Adrenal gland (tissue), 12 donors: ENCODE results near the gene SRPK1. TPM values are rescaled to one million over a fixed set of nuclear protein-coding genes. Genes with fewer than 3 reads are reported as not detected.
A peak's percentile ranks its signal among the peaks of the same experiment; 100 is the strongest.

Experiments used
- DNase-seq, 7 donors: peaks; one replicate each; pipeline ENCODE4 v3.0.0-alpha.2; 2019 to 2020
- H3K27ac ChIP-seq, 5 donors: fragments of 200-600 bp; sonication (generic) in 4 of 5; 1 replicate in 3 of 5; 2 replicates in 2 of 5; pipeline versions ENCODE4 v1.5.1 to v1.8.0; 2016 to 2020; ENCODE audit warnings: mild to moderate bottlenecking in 1 of 5
- H3K27me3 ChIP-seq: fragments of 200-600 bp; 2 replicates; pipeline ENCODE4 v1.8.0; 2021
- H3K36me3 ChIP-seq, 2 donors: fragments of 200-600 bp; replicated peaks in 1 of 2; 1 replicate in 1 of 2; 2 replicates in 1 of 2; pipeline versions ENCODE4 v1.5.1 to v1.8.0; 2018 to 2022
- H3K4me1 ChIP-seq, 2 donors: fragments of 200-600 bp; replicated peaks in 1 of 2; 1 replicate in 1 of 2; 2 replicates in 1 of 2; pipeline versions ENCODE4 v1.5.1 to v1.8.0; 2018 to 2021
- H3K4me3 ChIP-seq, 4 donors: fragments of 200-600 bp; sonication (generic) in 3 of 4; one replicate each; pipeline ENCODE4 v1.5.1; 2016 to 2018
- H3K9me3 ChIP-seq, 3 donors: fragments of 200-600 bp; sonication (generic) in 1 of 3; replicated peaks in 1 of 3; 1 replicate in 2 of 3; 2 replicates in 1 of 3; pipeline versions ENCODE4 v1.5.1 to v1.8.0; 2016 to 2021
- POLR2A ChIP-seq, 2 donors: fragments of 450-650 bp; IDR thresholded peaks; one replicate each; pipeline ENCODE4 v1.6.1; 2017; ENCODE audit warnings: antibody characterized with exemption in 2 of 2, mild to moderate bottlenecking in 2 of 2, moderate library complexity in 1 of 2
- WGBS, 4 donors: extraction: QIAGEN DNeasy Blood & Tissue Kit in 2 of 4; methylation state at CpG; one replicate each; pipeline versions ENCODE4 v1.1.5 to v1.1.7; 2013 to 2017; 5-methylcytosine and 5-hydroxymethylcytosine counted together
- intact Hi-C, 2 donors: fragments of 100-400 bp; cut with DNase I; formaldehyde crosslinking; loops; one replicate each; pipeline versions ENCODE4 v1.14.1 to v1.15.0; 2022 to 2023
- polyA plus RNA-seq, 3 donors: library from polyadenylated mRNA; stranded (reverse); fragments of 200-250 nt in 2 of 3; fragments of 350-450 nt in 1 of 3; fragmentation: Illumina TruSeq in 1 of 3; extraction: RNeasy Lipid Tissue Mini Kit (QIAGEN cat#74804) in 1 of 3; gene quantifications; one replicate each; pipeline ENCODE4 v1.2.3, GENCODE V29; 2013 to 2014
- total RNA-seq, 9 donors: library from RNA; depleted of rRNA in 4 of 9; stranded (reverse); fragments of >200 nt in 4 of 9; fragments of 120-200 nt in 1 of 9; fragmentation: NEBNext Ultra II Directional in 1 of 9; extraction: Animal tissue kit (Norgen Biotek cat#: 25700) in 1 of 9; gene quantifications; one replicate each; pipeline versions ENCODE4 v1.1.0 to v1.2.4, GENCODE V29; 2013 to 2023
- TF ChIP-seq, protein P1 (sequence below), 6 experiments: fragments of 450-650 bp in 4 of 6; fragments of 200-600 bp in 2 of 6; sonication (generic) in 1 of 6; IDR thresholded peaks; 1 replicate in 5 of 6; 2 replicates in 1 of 6; pipeline versions ENCODE4 v1.5.1 to v1.8.0; 2016 to 2021; ENCODE audit warnings: antibody characterized with exemption in 6 of 6, mild to moderate bottlenecking in 2 of 6, moderate library complexity in 1 of 6
- donor health status: healthy with polysubstance abuse.
- donor health status: Bipolar disorder and iron deficiency.
- donor health status: DM: yes; HTN: yes; CAD: no.
- donor health status: DM: no; HTN: no; CAD: no.
- donor health status: DM: no; HTN: no; CAD: no.
- donor health status: DM: yes; HTN: yes; CAD: no.

The SRPK1 gene
- total and polyA plus RNA-seq, 12 donors, result 5.1 to 37.7 (median 15.8) TPM

GRCh38 chr6:35893246-35893645 is 27.7 kb downstream of the SRPK1 start:
- peaks cover 0 to 3% of the 10 kb centered on the region in 2 donors for H3K36me3 ChIP-seq
- no peak for TF ChIP-seq POLR2A (IDR thresholded peaks at IDR 0.05)
- TF ChIP-seq, protein P1, sequence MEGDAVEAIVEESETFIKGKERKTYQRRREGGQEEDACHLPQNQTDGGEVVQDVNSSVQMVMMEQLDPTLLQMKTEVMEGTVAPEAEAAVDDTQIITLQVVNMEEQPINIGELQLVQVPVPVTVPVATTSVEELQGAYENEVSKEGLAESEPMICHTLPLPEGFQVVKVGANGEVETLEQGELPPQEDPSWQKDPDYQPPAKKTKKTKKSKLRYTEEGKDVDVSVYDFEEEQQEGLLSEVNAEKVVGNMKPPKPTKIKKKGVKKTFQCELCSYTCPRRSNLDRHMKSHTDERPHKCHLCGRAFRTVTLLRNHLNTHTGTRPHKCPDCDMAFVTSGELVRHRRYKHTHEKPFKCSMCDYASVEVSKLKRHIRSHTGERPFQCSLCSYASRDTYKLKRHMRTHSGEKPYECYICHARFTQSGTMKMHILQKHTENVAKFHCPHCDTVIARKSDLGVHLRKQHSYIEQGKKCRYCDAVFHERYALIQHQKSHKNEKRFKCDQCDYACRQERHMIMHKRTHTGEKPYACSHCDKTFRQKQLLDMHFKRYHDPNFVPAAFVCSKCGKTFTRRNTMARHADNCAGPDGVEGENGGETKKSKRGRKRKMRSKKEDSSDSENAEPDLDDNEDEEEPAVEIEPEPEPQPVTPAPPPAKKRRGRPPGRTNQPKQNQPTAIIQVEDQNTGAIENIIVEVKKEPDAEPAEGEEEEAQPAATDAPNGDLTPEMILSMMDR (IDR thresholded peaks at IDR 0.05), result no peak
- H3K4me3 ChIP-seq, result no peak overlapping the region
- peak in 3 of 7 donors; percentile 20 to 24 (median 21) for DNase-seq
- no peaks in the 10 kb centered on the region for H3K4me1 ChIP-seq
- no peaks in the 10 kb centered on the region for H3K9me3 ChIP-seq
- H3K27me3 ChIP-seq, result no peaks in the 10 kb centered on the region
- no peak overlapping the region for H3K27ac ChIP-seq
- intact Hi-C loops, result no loop called here
- whole genome bisulfite sequencing, 4 donors, result 59 to 77% (median 69%) methylated on average over 6 of the region's 6 CpGs

DNA sequence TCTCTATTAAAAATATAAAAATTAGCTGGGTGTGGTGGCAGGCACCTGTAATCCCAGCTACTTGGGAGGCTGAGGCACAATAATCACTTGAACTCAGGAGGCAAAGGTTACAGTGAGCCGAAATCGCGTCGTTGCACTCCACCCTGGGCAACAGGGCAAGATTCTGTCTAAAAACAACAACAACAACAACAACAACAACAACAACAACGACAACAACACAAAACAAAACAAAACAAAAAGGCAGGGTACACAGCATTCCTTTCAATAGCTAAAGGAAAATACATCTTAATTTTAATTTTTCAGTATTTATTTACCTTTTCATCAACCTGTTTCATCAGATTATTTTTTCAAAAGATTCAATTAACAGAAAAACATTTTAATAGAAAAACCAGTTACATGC is 28.4 kb downstream of the SRPK1 start:
- Histone ChIP-seq H3K9me3 (no peaks in the 10 kb centered on the region), H3K36me3 (peaks cover 0 to 9% of the 10 kb centered on the region in 2 donors), H3K27ac (no peak overlapping the region), H3K4me3 (no peak overlapping the region), H3K27me3 (no peaks in the 10 kb centered on the region), H3K4me1 (no peaks in the 10 kb centered on the region)
- TF ChIP-seq, protein P1 (IDR thresholded peaks at IDR 0.05), result no peak
- no peak for TF ChIP-seq POLR2A (IDR thresholded peaks at IDR 0.05)
- 85 to 96% (median 90%) methylated on average over 5 of the region's 5 CpGs for WGBS, 4 donors
- no peak for DNase-seq
- intact Hi-C loops, result no loop called here

- Histone ChIP-seq H3K4me1 (no peaks in the 10 kb centered on the region), H3K27me3 (no peaks in the 10 kb centered on the region), H3K36me3 (peaks cover 0 to 5% of the 10 kb centered on the region in 2 donors), H3K27ac (no peak overlapping the region), H3K9me3 (peaks cover 0 to 11% (median 0%) of the 10 kb centered on the region in 3 donors), H3K4me3 (no peak overlapping the region)
- DNase-seq, result no peak
- 97 to 100% (median 98%) methylated on average over 5 of the region's 5 CpGs for whole genome bisulfite sequencing, 4 donors
- intact Hi-C loops, result no loop called here
- TF ChIP-seq, protein P1 (IDR thresholded peaks at IDR 0.05), result no peak
- TF ChIP-seq POLR2A (IDR thresholded peaks at IDR 0.05), result no peak
Observed at GRCh38 chr6:35879151-35879550, 41.7 kb downstream of the SRPK1 start.

GRCh38 chr6:35876902-35877301 is 44.0 kb downstream of the SRPK1 start:
- TF ChIP-seq, protein P1 (IDR thresholded peaks at IDR 0.05), result no peak
- no peak for TF ChIP-seq POLR2A (IDR thresholded peaks at IDR 0.05)
- Histone ChIP-seq H3K27ac (no peak overlapping the region), H3K4me3 (no peak overlapping the region), H3K27me3 (no peaks in the 10 kb centered on the region), H3K4me1 (no peaks in the 10 kb centered on the region), H3K36me3 (peaks cover 0 to 5% of the 10 kb centered on the region in 2 donors), H3K9me3 (peaks cover 0 to 11% (median 0%) of the 10 kb centered on the region in 3 donors)
- intact Hi-C loops, result no loop called here
- WGBS, 4 donors, result 88 to 96% (median 93%) methylated on average over 2 of the region's 2 CpGs
- no peak for DNase-seq
